ENCODE results near the gene ASNSD1.

The ASNSD1 gene

DNA sequence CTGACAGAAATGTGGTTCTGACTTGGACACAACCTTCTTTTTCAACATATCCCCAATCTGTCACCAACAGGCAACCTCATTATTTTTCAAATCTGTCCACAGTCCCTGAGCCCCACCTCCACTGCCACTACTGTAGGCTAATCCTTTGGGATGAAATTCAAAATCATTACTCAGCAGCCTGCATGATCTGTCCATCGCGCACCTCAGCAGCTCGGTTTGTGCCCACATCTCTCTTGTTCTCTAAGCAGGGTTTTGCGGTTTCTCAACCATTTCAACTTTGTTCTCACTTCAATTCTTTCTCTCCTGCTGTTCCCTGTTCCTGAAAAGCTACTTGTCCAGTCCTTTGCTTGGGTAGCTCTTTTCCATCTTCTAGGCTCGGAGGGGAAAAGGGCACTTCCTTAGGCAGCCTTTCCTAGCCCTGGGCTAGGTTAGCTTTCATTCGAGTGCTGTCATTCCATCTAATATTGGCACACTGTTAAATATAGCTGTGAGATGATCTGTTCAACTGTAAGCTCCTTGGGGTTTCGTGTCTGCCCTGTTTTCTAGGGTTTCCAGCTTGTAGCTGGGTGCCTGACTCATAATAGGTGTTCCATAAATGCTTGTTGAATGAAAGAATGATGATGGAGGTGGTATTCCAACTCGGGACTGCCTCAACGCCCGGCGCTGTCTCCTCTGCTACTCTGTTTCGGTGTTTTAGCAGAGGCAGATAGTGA lies 12.6 kb downstream of the ASNSD1 start:
- no peak for DNase-seq (ENCODE audit: low read depth)
- in situ Hi-C loops (cut with HindIII; ENCODE audit: low sequenced_read_pairs), result no loop called here
- peak overlapping the region; percentile 56 for H3K4me3 ChIP-seq (ENCODE audit: low read depth, low read length)
- TF ChIP-seq, protein P1, sequence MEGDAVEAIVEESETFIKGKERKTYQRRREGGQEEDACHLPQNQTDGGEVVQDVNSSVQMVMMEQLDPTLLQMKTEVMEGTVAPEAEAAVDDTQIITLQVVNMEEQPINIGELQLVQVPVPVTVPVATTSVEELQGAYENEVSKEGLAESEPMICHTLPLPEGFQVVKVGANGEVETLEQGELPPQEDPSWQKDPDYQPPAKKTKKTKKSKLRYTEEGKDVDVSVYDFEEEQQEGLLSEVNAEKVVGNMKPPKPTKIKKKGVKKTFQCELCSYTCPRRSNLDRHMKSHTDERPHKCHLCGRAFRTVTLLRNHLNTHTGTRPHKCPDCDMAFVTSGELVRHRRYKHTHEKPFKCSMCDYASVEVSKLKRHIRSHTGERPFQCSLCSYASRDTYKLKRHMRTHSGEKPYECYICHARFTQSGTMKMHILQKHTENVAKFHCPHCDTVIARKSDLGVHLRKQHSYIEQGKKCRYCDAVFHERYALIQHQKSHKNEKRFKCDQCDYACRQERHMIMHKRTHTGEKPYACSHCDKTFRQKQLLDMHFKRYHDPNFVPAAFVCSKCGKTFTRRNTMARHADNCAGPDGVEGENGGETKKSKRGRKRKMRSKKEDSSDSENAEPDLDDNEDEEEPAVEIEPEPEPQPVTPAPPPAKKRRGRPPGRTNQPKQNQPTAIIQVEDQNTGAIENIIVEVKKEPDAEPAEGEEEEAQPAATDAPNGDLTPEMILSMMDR (IDR thresholded peaks at IDR 0.05; ENCODE audit: low read depth, low read length, missing control alignments), result no peak

DNA sequence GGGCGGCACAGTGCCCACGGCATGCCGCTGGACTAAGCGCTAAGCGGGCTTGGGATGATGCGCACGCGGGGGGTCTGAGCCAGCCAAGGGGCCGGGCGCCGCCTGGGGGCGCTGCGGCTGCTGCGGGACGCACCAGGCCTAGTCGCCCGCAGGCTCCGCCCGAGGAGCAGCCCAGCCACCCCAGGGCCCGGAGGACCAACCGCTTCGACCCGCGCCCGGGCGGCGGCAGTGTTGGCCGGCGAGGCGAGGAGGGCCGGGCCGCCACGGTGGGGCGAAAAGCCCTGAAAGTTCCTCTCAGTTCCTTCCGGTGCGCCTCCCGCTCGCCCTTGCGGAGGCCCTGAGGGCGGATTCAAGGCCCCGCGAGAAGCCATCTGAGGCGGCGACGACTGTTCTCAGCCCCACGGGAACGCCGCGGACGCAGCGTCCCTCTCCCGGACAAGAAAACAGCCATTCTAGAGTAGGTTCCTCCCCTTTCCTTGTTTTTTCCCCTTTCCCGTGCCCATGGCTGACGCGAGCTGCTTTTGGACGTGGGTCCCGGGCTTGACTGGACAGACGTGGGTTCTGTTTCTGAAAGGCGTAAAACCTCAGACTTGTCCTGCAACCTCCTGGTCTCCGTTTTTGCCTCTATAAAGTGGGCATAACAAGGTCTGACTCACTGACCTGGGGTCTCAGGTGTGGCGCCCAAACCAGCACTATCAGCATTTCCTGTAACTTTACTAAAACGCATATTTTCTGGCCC lies 13.3 kb downstream of the ASNSD1 start, which contains the start of gene ANKAR:
ANKAR (plus strand) TSS at position 297 of the 739 bp plus-strand sequence. CDS start 1,821 bp downstream, outside the sequence.
- in situ Hi-C loops (cut with HindIII; ENCODE audit: low sequenced_read_pairs), result no loop called here
- TF ChIP-seq, protein P1 (IDR thresholded peaks at IDR 0.05; ENCODE audit: low read depth, low read length, missing control alignments), result peak; percentile 71
- peak; percentile 58 for DNase-seq (ENCODE audit: low read depth)
- H3K4me3 ChIP-seq (ENCODE audit: low read depth, low read length), result peak within 1 kb of the TSS; percentile 56

DNA sequence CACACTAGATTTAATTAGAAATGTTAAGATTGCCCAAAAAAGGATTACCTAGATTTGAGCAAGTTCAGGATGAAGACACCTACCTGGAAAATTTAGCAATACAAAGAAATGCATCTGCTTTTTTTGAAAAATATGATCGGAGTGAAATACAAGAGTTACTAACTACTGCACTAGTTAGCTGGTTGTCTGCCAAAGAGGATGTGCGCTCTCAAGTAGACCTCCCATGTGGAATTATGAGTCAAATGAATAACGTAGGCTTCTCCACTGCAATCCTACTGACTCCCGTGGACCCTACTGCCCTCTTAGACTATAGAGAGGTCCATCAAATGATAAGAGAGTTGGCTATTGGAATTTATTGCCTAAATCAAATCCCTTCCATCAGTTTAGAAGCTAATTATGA lies 15.2 kb downstream of the ASNSD1 start:
- in situ Hi-C loops (cut with HindIII; ENCODE audit: low sequenced_read_pairs), result no loop called here
- DNase-seq (ENCODE audit: low read depth), result peak; percentile 24
- no peak overlapping the region for H3K4me3 ChIP-seq (ENCODE audit: low read depth, low read length)
- TF ChIP-seq, protein P1 (IDR thresholded peaks at IDR 0.05; ENCODE audit: low read depth, low read length, missing control alignments), result no peak

DNA sequence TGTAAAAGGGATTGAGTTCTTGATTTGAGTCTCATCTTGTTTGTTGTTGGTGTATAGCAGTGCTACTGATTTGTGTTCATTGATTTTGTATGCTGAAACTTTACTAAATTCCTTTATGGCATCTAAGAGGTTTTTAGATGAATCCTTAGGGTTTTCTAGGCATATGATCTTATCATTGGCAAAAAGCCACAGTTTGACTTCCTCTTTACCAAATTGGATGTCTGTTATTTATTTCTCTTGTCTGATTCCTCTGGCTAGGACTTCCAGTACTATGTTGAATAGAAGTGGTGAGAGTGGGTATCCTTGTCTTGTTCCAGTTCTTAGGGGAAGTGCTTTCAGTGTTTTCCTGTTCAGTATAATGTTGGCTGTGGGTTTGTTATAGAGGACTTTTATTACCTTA lies 18.0 kb downstream of the ASNSD1 start:
- TF ChIP-seq, protein P1 (IDR thresholded peaks at IDR 0.05; ENCODE audit: low read depth, low read length, missing control alignments), result no peak
- no peak overlapping the region for H3K4me3 ChIP-seq (ENCODE audit: low read depth, low read length)
- in situ Hi-C loops (cut with HindIII; ENCODE audit: low sequenced_read_pairs), result no loop called here
- DNase-seq (ENCODE audit: low read depth), result no peak

DNA sequence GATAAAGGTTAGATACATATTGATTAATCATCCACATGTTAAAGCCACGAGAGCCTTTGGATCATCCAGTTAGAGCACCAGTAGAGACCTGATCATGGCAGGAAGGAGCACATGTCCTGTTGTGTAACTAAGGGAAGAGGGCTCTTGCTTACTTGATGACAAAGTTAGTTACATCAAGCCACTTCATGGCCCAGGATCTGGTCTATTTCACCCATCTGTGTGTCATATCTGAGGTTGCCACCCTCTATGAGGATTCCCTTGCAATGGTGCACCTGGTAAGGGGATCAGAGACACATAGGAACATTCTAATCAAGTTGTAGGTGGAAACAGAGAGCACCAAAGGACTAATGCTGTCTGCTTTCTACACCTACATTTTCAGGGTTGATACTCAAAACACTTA lies 19.9 kb downstream of the ASNSD1 start:
- TF ChIP-seq, protein P1 (IDR thresholded peaks at IDR 0.05; ENCODE audit: low read depth, low read length, missing control alignments), result no peak
- in situ Hi-C loops (cut with HindIII; ENCODE audit: low sequenced_read_pairs), result no loop called here
- no peak for DNase-seq (ENCODE audit: low read depth)
- H3K4me3 ChIP-seq (ENCODE audit: low read depth, low read length), result no peak overlapping the region

DNA sequence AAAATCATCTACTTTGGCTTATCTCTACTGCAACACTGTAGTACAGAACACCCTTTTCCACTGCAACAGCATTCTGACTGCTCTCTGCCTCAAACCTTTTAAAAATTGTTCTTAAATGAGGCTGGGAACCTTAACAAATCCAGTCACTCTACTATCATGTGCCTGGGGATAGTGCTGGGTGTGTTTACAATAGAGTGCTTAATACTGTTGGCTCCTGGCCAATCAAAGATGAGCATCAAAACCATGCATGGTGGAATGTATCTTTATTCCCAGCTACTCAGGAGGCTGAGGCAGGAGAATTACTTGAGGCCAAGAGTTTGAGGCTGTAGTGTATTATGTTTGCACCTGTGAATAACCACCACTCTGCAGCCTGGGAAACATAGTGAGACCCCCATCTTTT lies 20.6 kb downstream of the ASNSD1 start:
- TF ChIP-seq, protein P1 (IDR thresholded peaks at IDR 0.05; ENCODE audit: low read depth, low read length, missing control alignments), result no peak
- in situ Hi-C loops (cut with HindIII; ENCODE audit: low sequenced_read_pairs), result no loop called here
- no peak for DNase-seq (ENCODE audit: low read depth)

More for the DNA sequence above, 20.6 kb downstream of the ASNSD1 start:
- no peak overlapping the region for H3K4me3 ChIP-seq (ENCODE audit: low read depth, low read length)

Measured in astrocyte of the cerebellum (primary cell).